Measurements from ENCODE around the gene GRHL1. TPM values are rescaled to one million over a fixed set of nuclear protein-coding genes. Genes with fewer than 3 reads are reported as not detected.
A peak's percentile ranks its signal among the peaks of the same experiment; 100 is the strongest.
"Not testable (repeated sequence)": the region's sequence is repeated elsewhere in the genome, so short reads cannot be mapped to it uniquely, and the experiment has no call there.

The GRHL1 gene
- total RNA-seq, 2 donors from 2014 or later = 2.3 TPM

GRCh38 chr2:10030798-10031197 is 79.3 kb downstream of the GRHL1 start:
- ATAC-seq; DNase-seq; intact Hi-C loops (cut with DNase I, micrococcal nuclease): not testable (repeated sequence)

- intact Hi-C loops (cut with DNase I, micrococcal nuclease) = no loop called here
- no peak for ATAC-seq
Observed at GRCh38 chr2:10031886-10032745, 80.6 kb downstream of the GRHL1 start.

GRCh38 chr2:10032746-10033105 is 81.2 kb downstream of the GRHL1 start:
- DNase-seq = no peak
- no peak for ATAC-seq
- intact Hi-C loops (cut with DNase I, micrococcal nuclease) = no loop called here

More at GRCh38 chr2:10031886-10032745, 80.6 kb downstream of the GRHL1 start:
- no peak for DNase-seq

GRCh38 chr2:10033251-10034006 is 81.9 kb downstream of the GRHL1 start:
- no peak for ATAC-seq
- no peak for DNase-seq
- intact Hi-C loops (cut with DNase I, micrococcal nuclease) = no loop called here

- no peak for DNase-seq
- intact Hi-C loops (cut with DNase I, micrococcal nuclease) = no loop called here
- ATAC-seq = no peak
Observed at GRCh38 chr2:10034333-10035052, 83.0 kb downstream of the GRHL1 start.

DNA sequence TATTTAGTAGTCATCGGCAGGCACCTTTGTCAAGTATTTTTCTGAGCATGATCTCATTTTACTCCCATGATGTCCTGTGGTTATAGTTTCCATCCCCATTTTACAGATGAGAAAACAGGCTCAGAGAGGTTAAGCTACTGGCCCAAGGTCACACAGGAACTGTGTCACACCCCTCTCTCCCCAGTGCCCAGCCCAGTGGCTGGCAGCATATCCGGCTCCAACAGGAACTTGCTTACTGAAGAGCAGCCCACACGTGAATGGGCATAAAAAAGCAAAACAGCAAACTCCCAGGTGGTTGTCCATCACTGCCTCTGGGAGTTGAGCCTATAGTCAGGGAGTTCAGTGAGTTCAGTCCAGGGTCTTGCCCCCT is 83.5 kb downstream of the GRHL1 start:
- intact Hi-C loops (cut with DNase I, micrococcal nuclease) = no loop called here
- DNase-seq = no peak
- no peak for ATAC-seq

- DNase-seq = no peak
- ATAC-seq = no peak
- intact Hi-C loops (cut with DNase I, micrococcal nuclease) = no loop called here
Observed at GRCh38 chr2:10035633-10036032, 84.1 kb downstream of the GRHL1 start.

DNA sequence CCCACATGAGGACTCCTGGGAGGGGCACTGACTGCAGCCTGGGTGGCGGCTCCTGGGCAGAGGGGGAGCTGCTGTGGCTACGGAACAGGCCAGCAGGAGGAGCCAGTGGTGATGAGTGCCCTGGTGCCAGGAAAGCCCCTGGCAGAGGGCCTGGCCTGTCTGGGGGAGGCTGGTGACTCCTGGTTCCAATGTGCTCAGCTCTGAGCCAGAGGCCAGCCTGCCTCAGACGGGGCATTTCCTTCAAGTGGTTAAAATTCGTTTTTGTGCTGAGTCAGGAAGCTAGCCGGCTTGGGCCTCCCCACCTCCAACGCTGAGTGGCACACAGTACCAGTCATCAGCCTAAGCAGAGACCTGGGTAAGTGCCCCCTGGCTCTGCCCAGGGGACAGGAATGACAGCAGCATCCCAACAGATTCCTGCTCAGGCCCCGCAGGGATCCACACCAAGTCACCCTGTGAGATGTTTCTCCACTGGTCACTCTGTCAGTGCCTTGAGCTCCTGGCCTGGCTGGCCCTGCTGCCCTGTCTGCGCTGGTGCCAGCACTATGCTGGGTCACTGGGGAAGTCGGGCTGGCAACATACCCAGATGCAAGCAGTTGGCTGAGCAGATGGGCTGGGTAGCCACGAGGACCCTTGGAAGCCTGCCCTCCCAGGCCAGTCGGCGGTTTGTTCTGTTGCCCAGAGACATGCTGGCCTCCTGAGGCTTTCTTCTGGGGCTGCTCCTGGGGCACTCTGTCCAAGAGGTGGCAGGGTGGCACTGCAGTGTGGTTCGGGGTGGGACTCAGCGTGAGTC is 84.8 kb downstream of the GRHL1 start:
- DNase-seq (peak; percentile 52 to 63), ATAC-seq (peak; percentile 68)
- intact Hi-C loops (cut with DNase I, micrococcal nuclease) = no loop called here

GRCh38 chr2:10038123-10038522 is 86.6 kb downstream of the GRHL1 start:
- intact Hi-C loops (cut with DNase I, micrococcal nuclease) = no loop called here
- ATAC-seq (no peak), DNase-seq (no peak)

DNA sequence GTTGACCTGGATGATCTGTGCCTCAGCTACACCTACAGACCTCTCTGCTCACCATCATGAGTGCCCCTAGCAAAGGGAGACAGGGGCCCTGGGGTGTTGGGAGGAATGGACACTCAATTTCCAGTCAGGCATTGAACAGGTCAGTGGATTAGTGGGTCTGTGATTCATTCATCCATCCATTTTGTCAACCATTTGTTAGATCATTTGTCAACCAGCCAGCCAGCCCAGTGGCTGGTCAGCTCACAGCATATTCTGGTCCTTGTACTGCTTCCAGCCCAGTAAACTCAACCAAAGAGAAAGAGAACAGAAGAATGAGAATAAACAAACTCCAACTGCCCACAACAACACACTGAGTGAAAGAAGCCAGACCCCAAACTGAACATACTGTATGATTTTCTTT is 87.2 kb downstream of the GRHL1 start:
- intact Hi-C loops (cut with DNase I, micrococcal nuclease) = no loop called here
- DNase-seq (no peak), ATAC-seq (no peak)

DNA sequence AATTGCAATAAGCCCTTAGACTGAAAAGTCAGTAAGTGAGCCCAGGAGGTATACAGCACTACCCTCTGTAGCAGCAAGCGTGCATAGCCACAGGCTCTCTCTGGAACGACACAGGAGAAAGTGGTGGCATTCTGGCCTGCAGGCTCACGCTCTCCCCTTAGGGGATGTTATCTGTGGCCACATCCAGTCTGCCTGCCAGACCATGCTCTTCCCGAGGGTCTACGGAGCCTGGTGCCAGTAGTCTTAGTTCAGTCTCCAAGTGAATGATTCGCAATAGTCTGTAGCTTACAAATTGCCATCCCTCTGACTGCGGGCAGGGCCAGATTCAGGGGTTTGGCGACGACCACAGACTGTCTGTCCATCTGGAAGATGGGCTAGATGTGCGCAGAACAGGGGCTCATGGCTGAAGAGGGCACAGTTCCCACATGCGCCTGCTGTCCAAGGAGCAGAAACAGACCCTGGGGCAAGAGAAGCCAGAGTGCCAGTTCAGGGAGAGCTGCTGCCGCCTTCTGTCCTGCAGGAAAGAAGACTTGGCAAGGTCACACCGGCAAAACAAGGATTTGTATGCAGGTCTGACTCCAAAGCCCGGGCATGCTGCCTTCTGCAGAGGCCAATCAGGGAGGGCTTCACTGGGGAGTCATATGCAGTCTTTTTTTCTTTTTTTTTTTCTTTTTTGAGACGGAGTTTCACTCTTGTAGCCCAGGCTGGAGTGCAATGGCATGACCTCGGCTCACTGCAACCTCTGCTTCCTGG is 88.3 kb downstream of the GRHL1 start:
- intact Hi-C loops (cut with DNase I, micrococcal nuclease) = loop anchor here in 1 of 2 donors (10.0 kb wide), 1 partner anchor 225 kb away; no protein-coding TSS in a partner anchor
- ATAC-seq (no peak), DNase-seq (peak in 1 of 2 donors; percentile 65)

GRCh38 chr2:10041711-10042110 is 90.2 kb downstream of the GRHL1 start:
- DNase-seq (no peak), ATAC-seq (no peak)
- intact Hi-C loops (cut with DNase I, micrococcal nuclease) = loop anchor here in 1 of 2 donors (10.0 kb wide), 1 partner anchor 227 kb away; no protein-coding TSS in a partner anchor

DNA sequence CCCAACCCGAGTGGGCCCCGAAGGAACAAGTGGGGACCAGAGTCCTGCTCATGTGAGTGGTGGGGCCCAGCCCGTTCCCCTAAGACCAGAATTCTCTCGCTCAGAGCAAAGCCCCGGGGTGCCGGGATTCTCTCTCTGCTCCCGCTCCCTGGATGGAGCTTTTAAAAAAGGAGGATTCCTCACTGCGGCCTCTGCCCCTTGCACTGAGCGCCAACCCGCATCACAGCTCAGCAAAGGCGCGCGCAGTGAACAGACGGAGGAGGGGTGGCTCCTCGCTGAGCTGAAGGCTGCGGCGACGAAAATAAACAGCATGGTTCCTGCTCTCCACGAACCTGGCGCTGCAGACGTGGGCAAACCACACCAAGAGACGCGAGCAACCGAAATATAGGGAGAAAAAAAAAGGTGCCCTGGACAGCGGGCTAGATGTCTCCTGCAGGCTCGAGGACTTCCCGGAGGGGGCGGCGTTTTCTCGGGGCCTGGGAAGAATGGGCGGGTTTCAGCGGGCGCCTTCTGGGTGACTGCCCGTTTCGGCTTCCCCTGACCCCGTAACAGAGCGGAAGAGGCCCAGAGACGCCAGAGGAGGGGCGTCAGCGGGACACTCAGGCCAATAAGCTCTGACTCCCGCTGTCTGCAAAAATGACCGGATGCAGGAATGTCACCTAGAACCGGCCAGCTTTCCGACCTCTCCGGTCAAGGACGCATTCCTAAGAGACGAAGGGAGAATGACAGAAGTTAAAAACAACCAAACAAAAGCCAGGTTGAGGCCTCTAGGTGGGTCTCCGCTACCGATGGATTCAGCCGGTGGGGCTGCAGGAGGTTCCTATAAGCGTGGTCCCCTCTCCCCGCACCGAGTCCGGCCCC is 91.0 kb downstream of the GRHL1 start:
- DNase-seq = peak; percentile 72 to 78
- intact Hi-C loops (cut with DNase I, micrococcal nuclease) = loop anchor here in 1 of 2 donors (10.0 kb wide), 1 partner anchor 228 kb away; no protein-coding TSS in a partner anchor
- ATAC-seq = no peak

DNA sequence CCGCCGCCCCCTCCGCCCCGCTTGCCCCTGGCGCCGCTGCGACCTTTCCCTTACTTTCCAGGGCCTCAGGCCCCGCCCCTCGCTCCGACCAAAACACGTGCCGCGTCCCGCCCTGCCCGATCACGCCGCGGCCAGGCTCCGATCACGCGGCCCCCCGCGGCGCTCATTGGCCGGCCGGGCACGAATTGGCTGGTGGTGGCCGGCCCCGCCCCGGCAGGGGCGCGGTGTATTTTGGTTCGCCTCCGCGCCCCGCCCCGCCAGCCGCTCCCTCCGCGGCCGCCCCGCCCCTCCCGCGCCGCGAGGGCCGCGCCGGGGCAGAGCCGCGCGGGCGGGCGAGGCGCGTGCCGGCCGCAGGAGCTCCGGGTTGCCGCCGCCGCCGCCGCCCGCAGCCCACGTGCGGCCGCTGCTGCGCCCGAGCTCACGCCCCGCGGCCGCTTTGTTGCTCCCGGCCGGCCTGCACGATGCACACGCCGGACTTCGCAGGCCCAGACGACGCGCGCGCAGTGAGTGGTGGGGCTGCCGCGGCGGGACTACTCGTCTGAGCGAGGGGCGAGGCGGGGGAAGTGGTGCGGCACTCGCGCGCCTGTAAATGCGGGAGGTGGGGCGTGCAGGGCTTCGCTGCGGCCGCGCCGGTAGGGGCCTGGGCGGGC is 91.9 kb downstream of the GRHL1 start, which contains the start of gene KLF11:
Gene KLF11, plus strand, starts transcription at position 295 of the 650 bp plus-strand sequence. Its CDS starts 167 bp downstream, at position 462.
- peak; percentile 80 for ATAC-seq
- intact Hi-C loops (cut with DNase I, micrococcal nuclease) = loop anchor here in 1 of 2 donors (10.0 kb wide), 1 partner anchor 229 kb away; no protein-coding TSS in a partner anchor
- peak; percentile 92 to 95 for DNase-seq

DNA sequence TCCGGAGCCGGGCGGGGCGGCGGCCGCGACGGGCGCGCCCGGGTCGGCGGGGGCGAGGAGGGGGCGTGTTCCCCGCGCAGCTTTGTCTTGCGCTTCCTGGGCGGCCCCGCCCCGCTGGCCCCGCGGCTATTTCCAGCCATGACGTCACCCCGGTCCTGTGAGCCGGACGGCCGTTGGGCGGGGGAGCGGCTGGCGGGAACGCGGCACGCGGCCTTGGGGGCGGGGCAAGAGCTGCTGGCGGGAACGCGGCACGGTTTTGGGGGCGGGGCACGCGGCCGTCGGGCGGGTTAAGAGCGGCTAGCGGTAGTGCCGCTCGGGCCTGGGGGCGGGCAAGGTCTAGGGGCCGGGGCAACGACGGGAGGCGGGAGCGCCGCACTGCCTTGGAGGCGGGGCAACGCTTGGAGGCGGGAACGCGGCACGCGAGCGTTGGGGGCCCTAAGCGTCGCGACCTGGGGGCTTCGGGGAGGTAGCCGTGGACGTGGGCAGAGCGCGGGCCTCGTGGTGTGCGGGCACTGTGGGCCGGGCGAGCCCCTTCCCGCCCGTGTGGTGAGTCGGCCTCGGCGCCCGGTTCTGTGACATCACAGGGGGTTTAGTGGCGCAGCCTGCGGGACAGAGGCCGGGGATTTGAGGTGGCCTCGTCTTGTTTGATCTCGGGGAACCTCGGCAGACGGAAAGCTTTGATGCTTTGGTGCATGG is 92.6 kb downstream of the GRHL1 start:
- intact Hi-C loops (cut with DNase I, micrococcal nuclease) = loop anchor here in 1 of 2 donors (10.0 kb wide), 1 partner anchor 229 kb away; no protein-coding TSS in a partner anchor
- ATAC-seq (peak; percentile 82), DNase-seq (peak; percentile 98 to 99)

All from left colon (tissue), 2 donors.